IPS-15b (cell line): Measurements from ENCODE around the gene PDE6A.

Experiments used
- H3K27me3 ChIP-seq: one replicate; pipeline ENCODE4 v1.6.1; 2013; ENCODE audit warnings: low read length; ENCODE audit not compliant: control insufficient read depth, insufficient read depth
- H3K36me3 ChIP-seq: one replicate; pipeline ENCODE4 v1.6.1; 2013; ENCODE audit warnings: low read length; ENCODE audit not compliant: control insufficient read depth, insufficient read depth
- H3K4me1 ChIP-seq: one replicate; pipeline ENCODE4 v1.6.1; 2013; ENCODE audit warnings: mild to moderate bottlenecking, low read length; ENCODE audit not compliant: control insufficient read depth, insufficient read depth
- H3K4me3 ChIP-seq: one replicate; pipeline ENCODE4 v1.5.1; 2013; ENCODE audit warnings: low read depth, low read length
- H3K9ac ChIP-seq: one replicate; pipeline ENCODE4 v1.6.1; 2013; ENCODE audit warnings: low read depth, mild to moderate bottlenecking, low read length
- H3K9me3 ChIP-seq: one replicate; pipeline ENCODE4 v1.6.1; 2013; ENCODE audit warnings: mild to moderate bottlenecking, low read length; ENCODE audit not compliant: control insufficient read depth, insufficient read depth

Gene PDE6A

DNA sequence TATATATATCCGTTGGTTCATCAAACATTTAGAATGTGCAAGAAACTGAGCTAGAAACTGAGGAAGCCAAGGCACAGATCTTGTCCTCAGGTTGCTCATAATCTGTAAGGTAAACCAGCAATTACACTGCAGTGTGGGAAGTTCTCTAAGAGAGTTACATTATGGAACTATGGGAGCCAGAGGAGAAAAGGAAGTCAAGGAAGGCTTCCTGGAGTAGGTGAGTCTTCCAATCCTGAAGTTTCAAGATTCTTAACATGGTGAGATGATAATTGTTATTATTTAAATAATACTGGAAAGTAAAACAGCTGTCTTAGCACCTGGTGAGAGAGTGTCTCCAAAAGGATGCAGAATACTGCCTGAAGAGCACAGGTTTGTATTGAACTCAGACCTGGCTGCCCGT is 44.2 kb downstream of the PDE6A start:
- Histone ChIP-seq H3K9ac (no peak overlapping the region), H3K4me1 (no peaks in the 10 kb centered on the region), H3K27me3 (no peaks in the 10 kb centered on the region)

DNA sequence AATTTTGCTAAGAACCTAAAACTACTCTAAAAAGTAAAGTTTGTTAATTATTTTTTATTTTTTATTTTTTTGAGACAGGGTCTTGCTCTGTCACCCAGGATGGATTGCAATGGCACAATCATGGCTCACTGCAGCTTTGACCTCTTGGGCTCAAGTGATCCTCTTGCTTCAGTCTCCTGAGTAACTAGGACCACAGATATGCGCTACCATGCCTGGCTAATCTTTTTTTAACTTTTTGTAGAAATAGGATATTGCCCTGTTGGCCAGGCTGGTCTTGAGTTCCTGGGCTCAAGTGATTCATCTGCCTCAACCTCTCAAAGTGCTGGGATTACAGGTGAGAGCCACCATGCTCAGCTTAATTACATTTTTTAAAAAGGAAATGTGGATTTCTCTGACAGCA is 45.8 kb downstream of the PDE6A start:
- Histone ChIP-seq H3K27me3 (no peaks in the 10 kb centered on the region), H3K4me3 (no peak overlapping the region), H3K9me3 (no peaks in the 10 kb centered on the region), H3K36me3 (no peaks in the 10 kb centered on the region), H3K4me1 (no peaks in the 10 kb centered on the region), H3K9ac (no peak overlapping the region)

More for the DNA sequence above, 44.2 kb downstream of the PDE6A start:
- Histone ChIP-seq H3K36me3 (no peaks in the 10 kb centered on the region), H3K9me3 (no peaks in the 10 kb centered on the region), H3K4me3 (no peak overlapping the region)

DNA sequence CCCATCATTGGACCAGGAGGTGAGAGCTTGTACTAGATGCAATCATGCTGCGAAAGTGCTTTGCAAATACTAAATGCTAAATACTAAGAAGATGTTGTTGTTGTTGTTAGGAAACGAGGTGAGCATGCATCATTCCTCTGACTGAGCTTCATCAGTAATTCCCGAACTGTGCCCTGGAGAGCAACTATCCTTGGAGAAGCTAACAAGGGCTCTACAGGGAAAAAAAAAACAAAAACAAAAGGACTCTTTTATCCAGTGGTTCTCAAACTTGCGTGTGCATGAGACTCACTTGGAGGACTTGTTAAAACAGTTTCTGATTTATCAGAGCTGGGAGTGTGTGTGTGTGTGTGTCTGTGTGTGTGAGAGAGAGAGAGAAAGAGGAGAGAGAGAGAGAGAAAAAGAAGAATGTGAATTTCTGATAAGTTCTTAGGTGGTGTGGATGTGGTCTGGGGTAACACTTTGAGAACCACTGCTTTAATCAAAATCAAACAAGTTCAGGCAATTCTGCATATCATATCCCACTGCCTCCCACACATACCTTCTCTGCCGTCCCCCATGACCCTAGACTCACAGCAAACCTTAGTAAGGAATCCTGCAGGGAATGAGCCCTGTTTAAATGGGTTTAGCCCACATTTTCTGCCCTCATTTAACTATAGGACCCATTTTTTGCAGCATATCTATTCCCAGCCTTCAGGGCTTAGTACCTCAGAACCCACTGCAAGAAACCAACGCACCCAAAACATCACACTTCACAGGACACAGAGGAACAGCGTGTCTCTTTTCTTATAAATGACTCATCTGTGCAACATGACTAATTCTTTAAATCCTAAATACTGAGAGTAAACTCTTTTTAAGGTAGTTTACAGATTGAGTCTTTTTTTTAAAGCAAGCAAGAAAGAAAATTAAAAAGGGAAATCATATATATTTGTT is 48.9 kb downstream of the PDE6A start:
- H3K4me3 ChIP-seq: no peak overlapping the region
- H3K9me3 ChIP-seq: no peaks in the 10 kb centered on the region
- no peaks in the 10 kb centered on the region for H3K4me1 ChIP-seq
- no peaks in the 10 kb centered on the region for H3K36me3 ChIP-seq
- no peak overlapping the region for H3K9ac ChIP-seq
- H3K27me3 ChIP-seq: no peaks in the 10 kb centered on the region

DNA sequence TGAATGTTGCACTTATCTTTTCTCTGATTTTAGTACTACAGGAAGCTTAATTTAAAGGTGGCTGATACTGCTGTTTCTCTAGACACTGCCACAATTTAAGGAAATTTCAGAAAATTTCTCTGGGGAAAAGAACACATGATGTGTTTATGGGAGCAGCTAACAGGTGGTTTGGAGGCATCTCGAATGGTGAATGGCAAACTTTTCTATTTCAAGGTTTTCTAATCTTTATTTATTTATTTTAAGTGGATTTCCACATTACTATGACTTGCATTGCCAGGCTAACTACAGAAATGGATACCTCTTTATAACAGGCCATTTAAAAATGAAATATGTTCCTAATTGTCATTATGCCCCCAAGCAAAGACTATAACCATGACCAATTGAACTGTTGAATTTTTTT is 50.4 kb downstream of the PDE6A start:
- Histone ChIP-seq H3K9ac (no peak overlapping the region), H3K36me3 (no peaks in the 10 kb centered on the region), H3K4me3 (no peak overlapping the region)

DNA sequence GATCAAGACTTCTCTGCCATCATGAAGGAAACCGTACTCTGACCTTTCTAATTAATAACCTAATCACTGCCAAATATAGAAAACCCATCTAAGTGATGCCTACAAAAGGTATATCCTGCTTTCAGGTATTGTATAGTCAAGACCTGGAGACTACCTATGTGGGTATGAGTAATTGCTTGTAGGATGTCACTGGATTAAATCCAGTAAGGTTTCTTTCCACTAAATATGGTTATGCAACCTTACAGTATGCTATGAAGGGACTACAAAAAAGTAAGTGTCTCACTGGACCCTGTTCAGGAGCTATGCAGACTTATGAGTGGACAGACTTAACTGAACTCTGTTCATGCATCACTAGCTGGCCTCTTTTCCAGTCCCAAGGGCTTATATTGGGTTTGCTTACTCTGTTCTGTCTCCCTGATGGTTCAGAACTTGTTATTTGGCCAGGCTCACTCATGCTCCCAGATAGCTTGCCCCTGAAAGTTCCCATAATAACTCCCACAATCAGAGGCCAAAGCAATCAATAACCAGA is 51.1 kb downstream of the PDE6A start:
- H3K9ac ChIP-seq: no peak overlapping the region
- H3K27me3 ChIP-seq: no peaks in the 10 kb centered on the region
- no peaks in the 10 kb centered on the region for H3K4me1 ChIP-seq
- no peaks in the 10 kb centered on the region for H3K9me3 ChIP-seq
- H3K4me3 ChIP-seq: no peak overlapping the region
- no peaks in the 10 kb centered on the region for H3K36me3 ChIP-seq

More for the DNA sequence above, 50.4 kb downstream of the PDE6A start:
- Histone ChIP-seq H3K4me1 (no peaks in the 10 kb centered on the region), H3K27me3 (no peaks in the 10 kb centered on the region), H3K9me3 (no peaks in the 10 kb centered on the region)

DNA sequence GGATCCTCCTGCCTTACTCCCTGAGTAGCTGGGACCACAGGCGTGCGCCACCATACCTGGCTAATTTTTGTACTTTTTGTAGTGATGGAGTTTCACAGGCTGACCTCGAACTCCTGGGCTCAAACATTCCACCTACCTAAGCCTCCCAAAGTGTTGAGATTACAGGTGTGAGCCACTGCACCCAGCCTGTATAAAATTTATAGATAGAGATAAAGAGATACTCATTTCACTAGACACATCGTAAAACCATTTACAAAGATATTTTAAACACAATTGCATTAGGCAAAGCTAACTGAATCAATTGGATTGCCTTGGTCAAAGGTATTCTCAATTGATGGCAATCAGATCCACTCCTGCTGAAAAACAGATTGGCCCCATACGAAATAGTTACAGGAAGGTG is 52.0 kb downstream of the PDE6A start:
- Histone ChIP-seq H3K27me3 (no peaks in the 10 kb centered on the region), H3K9me3 (no peaks in the 10 kb centered on the region), H3K36me3 (no peaks in the 10 kb centered on the region), H3K4me3 (no peak overlapping the region), H3K4me1 (no peaks in the 10 kb centered on the region), H3K9ac (no peak overlapping the region)

DNA sequence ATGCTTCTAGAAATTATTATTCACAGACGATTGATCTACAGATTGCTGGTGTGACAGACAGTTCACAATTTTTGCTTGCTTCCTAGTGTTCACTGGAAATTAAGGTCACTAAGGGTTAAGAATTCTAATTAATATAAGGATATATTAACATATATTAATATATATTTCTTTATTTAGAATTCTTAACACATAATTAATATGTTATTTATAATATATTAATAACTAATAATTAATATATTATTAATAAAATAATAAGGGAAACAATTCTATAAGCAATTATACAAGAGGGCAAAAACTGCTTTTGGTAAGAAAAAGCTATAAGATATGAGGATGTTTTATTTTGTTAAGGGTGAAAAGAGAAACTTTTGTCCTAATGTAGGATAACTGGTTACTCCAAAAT is 56.3 kb downstream of the PDE6A start:
- Histone ChIP-seq H3K4me1 (no peaks in the 10 kb centered on the region), H3K9ac (no peak overlapping the region), H3K9me3 (no peaks in the 10 kb centered on the region), H3K27me3 (no peaks in the 10 kb centered on the region), H3K36me3 (no peaks in the 10 kb centered on the region), H3K4me3 (no peak overlapping the region)

DNA sequence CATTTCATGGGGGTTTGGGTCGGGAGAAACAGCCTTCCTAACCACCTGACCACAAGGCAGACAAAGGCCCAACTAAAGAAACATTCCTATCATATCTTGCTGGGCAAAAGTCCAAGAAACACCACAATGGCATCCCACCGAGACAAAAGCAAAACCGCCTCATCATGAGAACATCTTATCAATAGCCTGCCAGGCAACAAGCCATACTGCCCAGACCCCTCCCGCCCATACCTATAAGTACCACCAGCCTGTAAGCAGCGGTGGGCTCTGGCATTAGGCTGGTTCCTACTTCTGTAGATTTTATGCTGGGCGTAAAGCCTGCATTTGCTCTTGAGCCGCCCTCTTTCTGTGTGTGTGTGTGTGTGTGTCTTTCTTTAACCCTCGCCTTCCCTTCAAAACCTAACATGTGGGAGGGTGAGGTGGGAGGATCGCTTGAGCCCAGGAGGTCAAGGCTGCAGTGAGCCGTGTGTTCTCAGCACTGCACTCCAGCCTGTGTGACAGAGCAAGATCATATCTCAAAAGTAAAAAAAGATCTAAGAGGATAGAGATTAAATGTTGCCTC is 56.9 kb downstream of the PDE6A start:
- Histone ChIP-seq H3K4me3 (no peak overlapping the region), H3K9me3 (no peaks in the 10 kb centered on the region)

DNA sequence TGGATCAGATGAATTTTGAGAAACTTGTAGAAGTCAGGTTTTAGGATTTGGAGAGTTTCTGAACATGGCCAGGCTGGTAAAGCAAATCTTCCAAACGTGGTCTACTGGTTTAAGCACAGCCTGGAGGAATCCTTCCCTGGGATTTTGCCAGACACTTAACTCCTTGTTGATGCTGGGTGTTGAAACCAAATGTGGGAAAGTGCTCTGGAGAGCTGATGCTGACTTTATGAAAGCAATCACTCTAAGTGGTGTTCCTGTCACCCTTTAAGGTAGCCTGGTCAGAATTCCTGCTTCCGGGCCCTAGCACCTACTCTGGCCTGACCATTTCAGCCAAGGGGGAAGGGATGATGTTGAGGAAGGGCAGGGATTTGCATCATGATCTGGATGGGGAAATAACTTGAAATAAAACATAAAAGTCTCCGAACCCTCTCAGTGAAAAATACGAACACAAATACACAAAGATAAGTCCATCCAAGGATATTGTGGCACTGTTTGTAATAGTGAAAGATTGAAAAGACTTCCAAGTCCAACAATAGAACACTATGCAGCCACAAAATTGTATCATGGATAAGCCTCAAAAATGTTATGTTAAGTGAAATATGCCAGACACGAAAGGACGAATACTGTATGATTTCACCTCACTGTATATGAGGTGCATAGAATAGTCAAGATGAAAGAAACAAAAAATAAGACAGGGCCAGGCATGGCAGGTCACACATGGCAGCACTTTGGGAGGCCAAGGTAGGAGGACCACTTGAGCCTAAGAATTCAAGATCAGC is 57.7 kb downstream of the PDE6A start:
- Histone ChIP-seq H3K4me3 (no peak overlapping the region), H3K36me3 (no peaks in the 10 kb centered on the region), H3K9me3 (no peaks in the 10 kb centered on the region), H3K9ac (no peak overlapping the region), H3K4me1 (no peaks in the 10 kb centered on the region), H3K27me3 (no peaks in the 10 kb centered on the region)

More for the DNA sequence above, 56.9 kb downstream of the PDE6A start:
- H3K4me1 ChIP-seq: no peaks in the 10 kb centered on the region
- H3K36me3 ChIP-seq: no peaks in the 10 kb centered on the region
- no peaks in the 10 kb centered on the region for H3K27me3 ChIP-seq
- H3K9ac ChIP-seq: no peak overlapping the region

DNA sequence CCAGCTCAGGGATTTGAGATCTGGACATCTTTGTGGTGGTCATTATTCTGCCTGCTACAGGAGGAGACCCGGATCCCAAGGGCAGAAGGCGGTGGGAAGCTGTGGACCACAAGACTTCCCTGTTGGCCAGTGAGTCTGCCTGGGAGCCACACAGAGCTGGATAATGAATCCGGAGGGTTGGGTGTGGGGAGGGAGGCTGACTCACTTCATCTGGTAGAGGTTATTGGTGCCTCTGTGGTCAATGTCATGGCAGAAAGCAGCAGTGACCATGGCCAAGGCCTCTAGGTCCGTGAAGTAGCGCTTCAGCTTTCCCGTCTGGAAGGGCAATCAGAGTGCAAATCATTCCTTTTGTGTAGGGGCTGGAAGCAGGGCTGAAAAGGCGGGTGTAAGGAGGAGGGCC is 58.5 kb downstream of the PDE6A start:
- Histone ChIP-seq H3K9ac (no peak overlapping the region), H3K27me3 (no peaks in the 10 kb centered on the region)

DNA sequence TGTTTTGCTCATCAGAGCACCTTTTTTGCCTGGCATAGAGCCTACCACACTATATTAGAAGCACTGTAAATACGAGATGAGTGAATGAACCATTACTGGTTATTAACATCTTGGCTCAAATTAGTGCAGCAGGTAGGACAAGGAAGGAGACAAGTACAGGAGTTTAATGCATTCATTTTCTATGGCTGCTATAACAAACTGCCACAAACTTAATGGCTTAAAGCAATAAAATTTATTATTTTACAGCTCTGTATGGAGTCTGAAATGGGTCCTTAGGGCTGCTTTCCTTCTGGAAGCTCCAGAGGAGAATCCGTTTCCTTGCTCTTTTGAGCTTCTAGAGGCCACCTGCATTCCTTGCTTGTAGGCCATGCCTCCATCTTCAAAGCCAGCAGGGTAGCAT is 59.1 kb downstream of the PDE6A start:
- Histone ChIP-seq H3K9ac (no peak overlapping the region), H3K9me3 (no peaks in the 10 kb centered on the region), H3K36me3 (no peaks in the 10 kb centered on the region), H3K4me1 (no peaks in the 10 kb centered on the region), H3K27me3 (no peaks in the 10 kb centered on the region), H3K4me3 (no peak overlapping the region)

More for the DNA sequence above, 58.5 kb downstream of the PDE6A start:
- H3K9me3 ChIP-seq: no peaks in the 10 kb centered on the region
- no peaks in the 10 kb centered on the region for H3K4me1 ChIP-seq
- H3K4me3 ChIP-seq: no peak overlapping the region
- H3K36me3 ChIP-seq: no peaks in the 10 kb centered on the region
